Measurements from ENCODE around the gene NINL.
"Not testable (repeated sequence)": the region's sequence is repeated elsewhere in the genome, so short reads cannot be mapped to it uniquely, and the experiment has no call there.

The NINL gene

DNA sequence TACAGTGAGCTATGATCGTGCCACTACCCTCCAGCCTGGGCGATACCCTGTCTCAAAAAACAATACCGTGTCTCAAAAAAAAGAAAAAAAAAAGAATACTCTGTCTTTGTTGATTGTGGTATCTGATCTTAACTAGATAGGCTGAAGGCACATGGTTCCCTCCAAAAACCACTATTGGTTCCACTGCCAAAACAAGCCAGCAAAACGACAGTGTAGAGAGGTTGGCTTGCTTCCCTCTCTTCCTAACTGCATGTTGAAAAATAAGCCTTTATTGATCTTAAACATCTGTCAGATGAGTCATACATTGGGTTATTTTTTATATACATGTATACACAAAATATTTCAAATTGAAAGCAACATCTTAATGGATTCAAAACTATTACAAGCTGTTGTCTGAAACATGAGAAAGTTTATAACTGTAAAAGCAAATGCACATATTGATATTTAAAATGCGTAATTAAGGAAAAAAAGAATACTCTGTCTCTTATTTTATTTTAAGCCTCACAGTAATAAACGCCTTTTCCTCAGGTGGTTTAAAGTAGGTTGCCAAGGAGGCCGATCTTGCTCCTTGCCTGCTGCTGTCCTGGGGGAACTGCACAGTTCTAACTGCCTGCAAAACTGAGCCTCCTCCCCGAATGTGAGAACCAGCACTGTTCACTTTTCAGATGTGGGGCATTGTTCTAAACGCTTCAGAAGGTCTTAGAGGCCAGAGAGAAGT is 7.0 kb upstream of the NINL start:
- DNase-seq (ENCODE audit: low spot score) = no peak

DNA sequence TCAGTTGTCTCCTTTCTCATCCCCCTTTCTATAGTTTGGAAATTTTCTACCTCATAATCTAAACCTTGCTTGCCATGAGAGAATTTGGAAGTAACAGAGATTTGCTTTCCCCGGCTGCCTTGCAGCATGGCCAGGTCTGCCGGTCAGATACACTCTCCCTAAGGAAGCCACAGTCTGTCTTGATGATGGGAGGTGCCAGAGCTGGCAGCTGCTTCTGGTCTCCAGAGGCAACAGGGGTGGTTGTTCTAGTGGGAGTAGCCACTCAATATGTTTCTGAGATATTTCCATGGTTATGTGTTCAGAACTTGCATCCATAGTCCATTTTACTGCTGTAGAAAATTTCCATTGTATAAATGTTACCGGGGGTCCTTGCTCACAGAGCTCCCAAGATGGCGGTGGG is 5.4 kb upstream of the NINL start:
- not testable (repeated sequence) for DNase-seq (ENCODE audit: low spot score)

GRCh38 chr20:25588491-25588890 is 3.2 kb upstream of the NINL start:
- DNase-seq (ENCODE audit: low spot score) = no peak

- no peak for DNase-seq (ENCODE audit: low spot score)
Measured at GRCh38 chr20:25587536-25587935, 2.2 kb upstream of the NINL start.

DNA sequence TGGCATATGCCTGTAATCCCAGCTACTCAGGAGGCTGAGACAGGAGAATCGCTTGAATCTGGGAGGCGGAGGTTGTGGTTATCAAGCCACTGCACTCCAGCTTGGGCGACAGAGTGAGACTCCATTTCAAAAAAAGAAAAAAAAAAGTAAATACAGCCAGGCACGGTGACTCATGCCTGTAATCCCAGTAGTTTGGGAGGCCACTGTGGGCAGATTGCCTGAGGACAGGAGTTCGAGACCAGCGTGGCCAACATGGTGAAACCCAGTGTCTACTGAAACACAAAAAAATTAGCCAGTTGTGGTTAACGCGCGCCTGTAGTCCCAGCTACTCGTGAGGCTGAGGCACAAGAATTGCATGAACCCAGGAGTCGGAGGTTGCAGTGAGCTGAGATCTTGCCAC is 1.5 kb upstream of the NINL start:
- no peak for DNase-seq (ENCODE audit: low spot score)

GRCh38 chr20:25583607-25584006 is 1.7 kb downstream of the NINL start:
- not testable (repeated sequence) for DNase-seq (ENCODE audit: low spot score)

- no peak for DNase-seq (ENCODE audit: low spot score)
Measured at GRCh38 chr20:25580711-25581110, 4.6 kb downstream of the NINL start.

DNA sequence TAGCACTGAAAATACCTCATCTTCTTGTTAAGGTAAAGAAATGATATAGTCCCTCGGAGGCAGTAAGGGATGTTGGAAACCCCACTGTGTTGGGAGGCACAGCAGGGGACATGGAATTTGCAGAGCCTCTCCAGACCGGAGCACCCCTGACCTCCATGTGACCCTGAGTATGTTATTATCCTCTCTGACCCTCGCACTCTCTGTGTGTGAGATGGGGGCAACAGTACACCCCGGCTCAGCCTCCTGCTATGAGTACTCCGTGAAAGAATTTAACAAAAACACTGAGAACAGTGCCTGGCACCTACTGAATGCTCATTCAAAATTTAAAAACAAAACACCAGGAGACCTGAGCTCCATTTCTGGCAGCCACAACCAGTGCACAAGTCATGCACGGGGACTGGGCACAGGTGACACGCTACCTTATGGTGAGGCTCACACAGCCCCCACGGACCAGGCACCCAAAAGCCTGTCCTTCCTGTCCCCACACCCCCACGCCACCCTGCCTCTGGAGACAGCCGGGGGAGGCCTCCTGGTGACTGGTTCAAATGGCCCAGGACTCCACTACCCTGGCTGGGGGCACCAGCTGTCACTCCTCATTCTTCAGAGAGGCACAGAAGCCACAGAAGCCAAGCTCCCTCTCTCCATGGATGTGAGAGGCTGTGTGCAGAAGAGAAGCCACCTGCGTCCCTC is 6.1 kb downstream of the NINL start:
- no peak for DNase-seq (ENCODE audit: low spot score)

- no peak for DNase-seq (ENCODE audit: low spot score)
Measured at GRCh38 chr20:25576783-25577530, 8.4 kb downstream of the NINL start.

DNA sequence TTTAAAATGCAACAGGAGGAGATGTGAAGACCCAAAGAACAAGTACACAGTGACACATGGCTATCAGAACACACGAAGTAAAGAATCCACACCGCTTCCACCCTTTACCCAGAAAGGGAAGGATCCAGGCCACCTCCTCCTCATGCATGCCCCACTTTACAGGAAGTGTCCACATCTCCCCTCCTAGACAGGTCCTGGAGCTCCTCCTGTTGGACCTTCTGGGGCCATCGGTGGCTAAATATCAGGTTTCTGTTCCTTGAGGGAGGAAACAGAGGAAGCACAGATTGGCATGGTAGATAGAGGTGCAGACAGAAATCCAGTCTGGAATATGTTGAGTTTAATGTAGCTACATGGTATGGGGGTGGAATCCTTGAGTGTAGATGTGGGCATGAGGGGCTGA is 10.9 kb downstream of the NINL start:
- DNase-seq (ENCODE audit: low spot score) = no peak

- no peak for DNase-seq (ENCODE audit: low spot score)
Measured at GRCh38 chr20:25573288-25574251, 11.8 kb downstream of the NINL start.

DNA sequence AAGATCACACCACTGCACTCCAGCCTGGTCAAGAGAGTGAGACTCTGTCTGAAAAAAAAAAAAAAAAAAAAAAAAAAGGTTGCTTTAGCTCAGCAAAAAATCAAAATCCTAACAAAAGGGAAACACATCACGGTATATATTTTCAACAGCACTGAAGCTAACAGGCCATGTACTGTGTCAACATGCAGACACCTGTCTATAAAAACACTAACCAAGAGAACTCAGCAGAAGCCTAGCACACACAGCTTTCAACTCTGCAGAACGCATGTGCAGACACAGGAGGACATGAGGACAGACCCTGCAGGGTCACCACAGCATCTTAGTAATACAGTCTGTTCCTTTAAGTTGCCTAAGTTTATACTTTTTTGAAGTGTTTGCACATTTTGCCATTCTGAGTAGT is 13.5 kb downstream of the NINL start:
- no peak for DNase-seq (ENCODE audit: low spot score)

GRCh38 chr20:25571240-25571639 is 14.1 kb downstream of the NINL start:
- no peak for DNase-seq (ENCODE audit: low spot score)

DNA sequence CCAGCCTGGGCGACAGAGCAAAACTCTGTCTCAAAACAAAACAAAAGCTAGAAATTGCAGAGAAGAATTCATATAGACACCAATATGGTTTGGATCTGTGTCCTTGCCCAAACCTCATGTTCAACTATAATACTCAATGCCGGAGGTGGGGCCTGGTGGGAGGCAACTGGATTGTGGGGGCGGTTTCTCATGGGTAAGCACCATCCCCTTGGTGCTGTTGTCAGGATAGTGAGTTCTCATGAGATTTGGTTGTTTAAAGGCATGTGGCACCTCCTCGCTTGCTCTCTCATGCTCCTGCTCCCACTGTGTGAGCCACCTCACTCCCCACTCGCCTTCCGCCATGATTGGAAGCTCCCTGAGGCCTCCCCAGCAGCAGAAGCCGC is 15.2 kb downstream of the NINL start:
- no peak for DNase-seq (ENCODE audit: low spot score)

- no peak for DNase-seq (ENCODE audit: low spot score)
Measured at GRCh38 chr20:25567286-25567685, 18.0 kb downstream of the NINL start.

DNA sequence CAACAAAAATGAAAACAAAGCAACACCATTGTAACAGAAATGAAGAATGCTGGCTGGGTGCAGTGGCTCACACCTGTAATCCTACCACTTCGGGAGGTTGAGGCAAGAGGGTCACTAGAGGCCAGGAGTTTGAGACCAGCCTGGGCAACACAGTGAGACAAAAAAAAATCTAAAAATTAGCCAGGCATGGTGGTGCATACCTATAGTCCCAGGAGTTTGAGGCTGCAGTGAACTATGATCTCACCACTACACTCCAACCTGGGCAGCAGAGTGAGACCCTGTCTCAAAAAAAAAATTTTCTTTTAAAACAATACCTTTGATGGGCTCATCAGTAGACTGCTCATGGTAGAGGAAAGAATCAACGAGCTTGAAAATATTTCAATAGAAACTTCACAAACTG is 18.5 kb downstream of the NINL start:
- DNase-seq (ENCODE audit: low spot score) = no peak

- DNase-seq (ENCODE audit: low spot score) = no peak
Measured at GRCh38 chr20:25565578-25566157, 19.7 kb downstream of the NINL start.

DNA sequence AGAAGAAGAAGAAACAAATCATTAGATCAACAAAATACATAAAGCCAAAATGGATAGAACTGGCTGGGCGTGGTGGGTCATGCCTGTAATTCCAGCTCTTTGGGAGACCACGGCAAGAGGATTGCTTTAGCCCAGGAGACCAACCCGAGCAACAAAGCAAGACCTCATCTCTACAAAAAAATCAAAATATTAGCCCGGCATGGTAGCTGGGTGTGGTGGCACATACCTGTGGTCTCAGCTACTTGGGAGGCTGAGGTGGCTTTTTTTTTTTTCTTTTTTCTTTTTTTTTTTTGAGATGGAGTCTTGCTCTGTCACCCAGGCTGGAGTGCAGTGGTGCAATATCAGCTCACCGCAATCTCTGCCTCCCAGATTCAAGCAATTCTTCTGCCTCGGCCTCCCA is 21.5 kb downstream of the NINL start:
- DNase-seq (ENCODE audit: low spot score) = no peak

GRCh38 chr20:25563362-25563761 is 22.0 kb downstream of the NINL start:
- no peak for DNase-seq (ENCODE audit: low spot score)

DNA sequence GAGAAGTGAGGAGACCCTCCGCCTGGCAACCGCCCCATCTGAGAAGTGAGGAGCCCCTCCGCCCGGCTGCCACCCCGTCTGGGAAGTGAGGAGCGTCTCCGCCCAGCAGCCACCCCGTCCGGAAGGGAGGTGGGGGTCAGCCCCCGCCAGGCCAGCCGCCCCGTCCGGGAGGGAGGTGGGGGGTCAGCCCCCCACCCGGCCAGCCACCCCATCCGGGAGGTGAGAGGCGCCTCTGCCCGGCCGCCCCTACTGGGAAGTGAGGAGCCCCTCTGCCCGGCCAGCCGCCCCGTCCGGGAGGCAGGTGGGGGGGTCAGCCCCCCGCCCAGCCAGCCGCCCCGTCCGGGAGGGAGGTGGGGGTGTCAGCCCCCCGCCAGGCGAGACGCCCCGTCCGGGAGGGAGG is 23.6 kb downstream of the NINL start:
- DNase-seq (ENCODE audit: low spot score) = not testable (repeated sequence)

DNA sequence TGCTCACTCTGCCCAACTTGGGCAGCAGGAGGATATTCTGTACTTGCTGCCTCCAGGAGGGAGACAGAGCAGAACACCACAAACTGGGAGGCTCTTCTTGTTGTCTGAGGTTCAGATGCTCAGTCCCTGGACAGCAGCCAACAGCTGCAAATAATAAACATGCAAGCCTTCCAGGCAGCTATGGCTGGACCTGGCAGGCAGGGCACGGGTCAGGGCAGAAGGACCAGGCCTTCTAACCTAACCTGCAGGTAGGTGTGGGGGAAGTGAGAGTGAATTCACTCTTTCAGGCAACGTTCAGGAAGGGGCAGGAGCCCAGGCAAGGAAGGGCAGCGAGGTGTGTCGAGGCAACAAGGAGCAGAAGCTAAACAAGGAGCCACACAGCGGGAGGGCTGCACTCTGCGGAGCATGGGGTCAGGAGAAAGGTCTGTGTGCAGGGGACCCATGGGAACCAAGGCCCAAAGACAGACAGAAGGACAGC is 31.5 kb downstream of the NINL start:
- DNase-seq (ENCODE audit: low spot score) = no peak

- DNase-seq (ENCODE audit: low spot score) = no peak
Measured at GRCh38 chr20:25552977-25553376, 32.4 kb downstream of the NINL start.
